ENCODE data around the gene IMPA2. TPM values are rescaled to one million over a fixed set of nuclear protein-coding genes. Genes with fewer than 3 reads are reported as not detected.

The IMPA2 gene
- total and polyA plus RNA-seq, 10 of the 15 experiments (the other 5 are each of a cell fraction or from before 2014, with no cell fraction given), result 0.24 to 21.0 (median 11.4) TPM

DNA sequence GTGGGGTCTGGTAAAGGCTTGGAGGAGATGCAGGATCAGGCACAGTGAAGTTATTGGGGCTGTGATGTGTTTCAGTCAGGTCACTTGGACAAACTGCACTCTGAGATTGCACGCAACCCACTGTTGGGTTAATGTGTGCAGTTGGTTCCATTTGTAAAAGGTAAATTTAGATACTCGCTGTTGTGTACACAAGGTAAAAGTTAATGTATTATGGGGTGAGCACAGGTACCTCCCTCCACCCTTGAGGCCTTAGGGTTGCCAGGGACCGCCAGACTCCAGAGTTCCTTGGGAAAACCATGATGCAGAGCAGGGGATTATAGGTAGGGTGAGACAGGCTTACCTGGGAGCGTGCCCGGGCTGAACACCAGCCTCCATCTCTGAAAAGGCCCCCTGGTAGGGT is 20.1 kb downstream of the IMPA2 start:
- H3K9me3 ChIP-seq (replicated peaks; ENCODE audit: control insufficient read depth, insufficient read depth, low read length), result no peaks in the 10 kb centered on the region
- TF ChIP-seq POLR2AphosphoS2 (IDR thresholded peaks at IDR 0.05; ENCODE audit: low read depth, low read length) (no peak), NR2F1 (conservative IDR thresholded peaks at IDR 0.05) (no peak), SRF (IDR thresholded peaks at IDR 0.05; ENCODE audit: low read depth in 2 of 2, low read length in 2 of 2) (no peak), EZH2 (IDR thresholded peaks at IDR 0.05; ENCODE audit: borderline replicate concordance, control insufficient read depth, low read depth, low read length) (no peak), SMAD5 (IDR thresholded peaks at IDR 0.05; ENCODE audit: low read depth) (no peak), KDM1A (IDR thresholded peaks at IDR 0.05; ENCODE audit: borderline replicate concordance) (no peak), RAD21 (IDR thresholded peaks at IDR 0.05; ENCODE audit: insufficient read depth, low read depth, low read length) (no peak)
- TF ChIP-seq, protein P1, sequence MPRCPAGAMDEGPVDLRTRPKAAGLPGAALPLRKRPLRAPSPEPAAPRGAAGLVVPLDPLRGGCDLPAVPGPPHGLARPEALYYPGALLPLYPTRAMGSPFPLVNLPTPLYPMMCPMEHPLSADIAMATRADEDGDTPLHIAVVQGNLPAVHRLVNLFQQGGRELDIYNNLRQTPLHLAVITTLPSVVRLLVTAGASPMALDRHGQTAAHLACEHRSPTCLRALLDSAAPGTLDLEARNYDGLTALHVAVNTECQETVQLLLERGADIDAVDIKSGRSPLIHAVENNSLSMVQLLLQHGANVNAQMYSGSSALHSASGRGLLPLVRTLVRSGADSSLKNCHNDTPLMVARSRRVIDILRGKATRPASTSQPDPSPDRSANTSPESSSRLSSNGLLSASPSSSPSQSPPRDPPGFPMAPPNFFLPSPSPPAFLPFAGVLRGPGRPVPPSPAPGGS (IDR thresholded peaks at IDR 0.05; ENCODE audit: borderline replicate concordance, insufficient read depth, low read depth, low read length, poor library complexity, severe bottlenecking), result no peak
- TF ChIP-seq, protein P2, sequence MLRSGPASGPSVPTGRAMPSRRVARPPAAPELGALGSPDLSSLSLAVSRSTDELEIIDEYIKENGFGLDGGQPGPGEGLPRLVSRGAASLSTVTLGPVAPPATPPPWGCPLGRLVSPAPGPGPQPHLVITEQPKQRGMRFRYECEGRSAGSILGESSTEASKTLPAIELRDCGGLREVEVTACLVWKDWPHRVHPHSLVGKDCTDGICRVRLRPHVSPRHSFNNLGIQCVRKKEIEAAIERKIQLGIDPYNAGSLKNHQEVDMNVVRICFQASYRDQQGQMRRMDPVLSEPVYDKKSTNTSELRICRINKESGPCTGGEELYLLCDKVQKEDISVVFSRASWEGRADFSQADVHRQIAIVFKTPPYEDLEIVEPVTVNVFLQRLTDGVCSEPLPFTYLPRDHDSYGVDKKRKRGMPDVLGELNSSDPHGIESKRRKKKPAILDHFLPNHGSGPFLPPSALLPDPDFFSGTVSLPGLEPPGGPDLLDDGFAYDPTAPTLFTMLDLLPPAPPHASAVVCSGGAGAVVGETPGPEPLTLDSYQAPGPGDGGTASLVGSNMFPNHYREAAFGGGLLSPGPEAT (IDR thresholded peaks at IDR 0.05; ENCODE audit: low read depth), result no peak
- no peaks in the 10 kb centered on the region for H3K79me2 ChIP-seq (ENCODE audit: control insufficient read depth, insufficient read depth, low read length)
- no peaks in the 10 kb centered on the region for H3K36me3 ChIP-seq (ENCODE audit: control insufficient read depth in 2 of 2, insufficient read depth in 2 of 2, low read length in 1 of 2)
- H3K27ac ChIP-seq (ENCODE audit: control insufficient read depth, insufficient read depth), result no peak overlapping the region
- H2AFZ ChIP-seq (ENCODE audit: control insufficient read depth, low read depth, low read length), result no peak overlapping the region
- no peak overlapping the region for H3K4me2 ChIP-seq (ENCODE audit: control insufficient read depth, insufficient read depth)
- SMC1A ChIA-PET (ENCODE audit: uncharacterized antibody, unreplicated experiment), result no interaction called here
- no peak for DNase-seq (ENCODE audit: low read depth, low spot score)
- no peak overlapping the region for H3K9ac ChIP-seq (ENCODE audit: control insufficient read depth, insufficient read depth, low read length)
- no peak for FAIRE-seq
- CTCF ChIA-PET, result no interaction called here
- intact Hi-C loops (cut with micrococcal nuclease; ENCODE audit: unreplicated experiment) (no loop called here), in situ Hi-C loops (cut with MboI) (no loop called here)
- H3K4me3 ChIP-seq, result no peak overlapping the region
- H3K4me1 ChIP-seq (ENCODE audit: control insufficient read depth, insufficient read depth, low read length), result peaks cover 9% of the 10 kb centered on the region
- WGBS (ENCODE audit: insufficient coverage, insufficient replicate concordance, low lambda C conversion rate, missing lambda C conversion rate), result 95% methylated on average over 5 of the region's 5 CpGs
- POLR2A ChIA-PET, result no interaction called here
- BruUV-seq (replicated peaks), result no TSS peak
- no peak for ATAC-seq
- RAD21 ChIA-PET (ENCODE audit: unreplicated experiment), result no interaction called here
- H4K20me1 ChIP-seq (ENCODE audit: control insufficient read depth, insufficient read depth), result no peaks in the 10 kb centered on the region
- no peaks in the 10 kb centered on the region for H3K27me3 ChIP-seq (replicated peaks in 1 of 2; ENCODE audit: control insufficient read depth in 2 of 2, insufficient read depth in 2 of 2, low read length in 1 of 2)

Data from GM12878 (cell line).